ENCODE measurements around the gene DYNC2I2.
A peak's percentile ranks its signal among the peaks of the same experiment; 100 is the strongest.

DYNC2I2 gene

GRCh38 chr9:128688501-128689292 lies 32.0 kb upstream of the DYNC2I2 start, which contains the start of gene SET:
SET (plus strand) TSS chr9:128689222; CDS start chr9:128689583, 361 bp downstream.
- H3K4me2 ChIP-seq: peak within 1 kb of the TSS; percentile 83 to 100 (median 96)
- H3K4me3 ChIP-seq: peak within 1 kb of the TSS; percentile 77 to 99 (median 92)
- peaks cover 33 to 39% (median 38%) of the 10 kb centered on the region in 11 experiments for H4K20me1 ChIP-seq
- peak in 3 of 11 experiments; percentile 4 to 26 (median 6); a peak in 2 of 22 replicates for TF ChIP-seq Cebpa-rat (IDR thresholded peaks at IDR 0.05)
- peaks cover 25 to 38% (median 36%) of the 10 kb centered on the region in 11 experiments for H3K36me3 ChIP-seq
- peak within 1 kb of the TSS; percentile 88 to 99 (median 97) for H3K9ac ChIP-seq
- peaks cover 54 to 72% (median 63%) of the 10 kb centered on the region in 10 experiments for H3K4me1 ChIP-seq
- peak within 1 kb of the TSS; percentile 77 to 99 (median 97) for H3K27ac ChIP-seq
- H3K27me3 ChIP-seq: no peaks in the 10 kb centered on the region
- H3K9me3 ChIP-seq (replicated peaks in 1 of 11): no peaks in the 10 kb centered on the region; a peak in 1 of 22 replicates

- Histone ChIP-seq H3K4me2 (peak overlapping the region; percentile 83 to 100 (median 96); a peak in 21 of 22 replicates), H3K9ac (peak overlapping the region in 4 of 11 experiments; percentile 97 to 98 (median 98); a peak in 4 of 22 replicates), H4K20me1 (peaks cover 25 to 26% (median 26%) of the 10 kb centered on the region in 11 experiments), H3K4me3 (no peak overlapping the region), H3K4me1 (peaks cover 63 to 71% (median 69%) of the 10 kb centered on the region in 10 experiments), H3K27ac (peak overlapping the region in 9 of 11 experiments; percentile 87 to 99 (median 97); a peak in 14 of 22 replicates), H3K27me3 (no peaks in the 10 kb centered on the region), H3K9me3 (replicated peaks in 1 of 11) (no peaks in the 10 kb centered on the region; a peak in 1 of 22 replicates), H3K36me3 (peaks cover 13 to 25% (median 23%) of the 10 kb centered on the region in 11 experiments)
- no peak for TF ChIP-seq Cebpa-rat (IDR thresholded peaks at IDR 0.05)
Measured at GRCh38 chr9:128687453-128687852, 30.8 kb upstream of the DYNC2I2 start.

GRCh38 chr9:128685636-128686489 lies 29.2 kb upstream of the DYNC2I2 start:
- H3K9me3 ChIP-seq (replicated peaks in 1 of 11): no peaks in the 10 kb centered on the region; a peak in 1 of 22 replicates
- peaks cover 9 to 11% (median 10%) of the 10 kb centered on the region in 11 experiments for H4K20me1 ChIP-seq
- no peaks in the 10 kb centered on the region for H3K27me3 ChIP-seq
- H3K27ac ChIP-seq: peak overlapping the region; percentile 82 to 95 (median 92)
- peaks cover 0 to 15% (median 8%) of the 10 kb centered on the region in 11 experiments; a peak in 13 of 22 replicates for H3K36me3 ChIP-seq
- TF ChIP-seq Cebpa-rat (IDR thresholded peaks at IDR 0.05): no peak
- peak overlapping the region; percentile 92 to 100 (median 98) for H3K4me2 ChIP-seq
- H3K4me3 ChIP-seq: peak overlapping the region; percentile 74 to 94 (median 82)
- peak overlapping the region; percentile 80 to 94 (median 91) for H3K9ac ChIP-seq
- H3K4me1 ChIP-seq: peaks cover 59 to 67% (median 63%) of the 10 kb centered on the region in 10 experiments

- Histone ChIP-seq H3K27ac (peak overlapping the region; percentile 82 to 95 (median 92)), H3K9me3 (replicated peaks in 1 of 11) (no peaks in the 10 kb centered on the region), H4K20me1 (peaks cover 0 to 1% (median 0%) of the 10 kb centered on the region in 11 experiments; a peak in 2 of 22 replicates), H3K27me3 (no peaks in the 10 kb centered on the region), H3K9ac (peak overlapping the region; percentile 88 to 94 (median 91)), H3K4me2 (peak overlapping the region; percentile 92 to 100 (median 98)), H3K4me1 (peaks cover 57 to 71% (median 64%) of the 10 kb centered on the region in 10 experiments), H3K36me3 (peaks cover 0 to 7% (median 0%) of the 10 kb centered on the region in 11 experiments; a peak in 1 of 22 replicates), H3K4me3 (peak overlapping the region; percentile 74 to 94 (median 82))
- TF ChIP-seq Cebpa-rat (IDR thresholded peaks at IDR 0.05): no peak
Measured at GRCh38 chr9:128684325-128685199, 27.9 kb upstream of the DYNC2I2 start.

GRCh38 chr9:128684065-128684324 lies 27.3 kb upstream of the DYNC2I2 start:
- H3K4me2 ChIP-seq: peak overlapping the region; percentile 92 to 100 (median 98)
- no peaks in the 10 kb centered on the region for H3K9me3 ChIP-seq (replicated peaks in 1 of 11)
- no peak for TF ChIP-seq Cebpa-rat (IDR thresholded peaks at IDR 0.05)
- H3K4me1 ChIP-seq: peaks cover 57 to 71% (median 65%) of the 10 kb centered on the region in 10 experiments
- H3K4me3 ChIP-seq: peak overlapping the region; percentile 74 to 94 (median 82)
- H3K27me3 ChIP-seq: no peaks in the 10 kb centered on the region
- H3K9ac ChIP-seq: peak overlapping the region; percentile 88 to 94 (median 91)
- peaks cover 0 to 7% (median 0%) of the 10 kb centered on the region in 11 experiments; a peak in 3 of 22 replicates for H4K20me1 ChIP-seq
- peak overlapping the region; percentile 82 to 95 (median 92) for H3K27ac ChIP-seq
- peaks cover 0 to 7% (median 0%) of the 10 kb centered on the region in 11 experiments; a peak in 1 of 22 replicates for H3K36me3 ChIP-seq

GRCh38 chr9:128683340-128684064 lies 26.9 kb upstream of the DYNC2I2 start:
- H3K9ac ChIP-seq: peak overlapping the region; percentile 88 to 94 (median 91)
- H3K4me1 ChIP-seq: peaks cover 57 to 70% (median 63%) of the 10 kb centered on the region in 10 experiments
- peaks cover 0 to 7% (median 0%) of the 10 kb centered on the region in 11 experiments; a peak in 3 of 22 replicates for H4K20me1 ChIP-seq
- TF ChIP-seq Cebpa-rat (IDR thresholded peaks at IDR 0.05): no peak
- H3K4me2 ChIP-seq: peak overlapping the region; percentile 92 to 100 (median 98)
- peak overlapping the region; percentile 74 to 94 (median 82) for H3K4me3 ChIP-seq
- no peaks in the 10 kb centered on the region for H3K27me3 ChIP-seq
- H3K27ac ChIP-seq: peak overlapping the region; percentile 82 to 95 (median 92)
- H3K36me3 ChIP-seq: peaks cover 0 to 7% (median 0%) of the 10 kb centered on the region in 11 experiments; a peak in 1 of 22 replicates
- no peaks in the 10 kb centered on the region for H3K9me3 ChIP-seq (replicated peaks in 1 of 11)

- no peaks in the 10 kb centered on the region for H3K9me3 ChIP-seq (replicated peaks in 1 of 11)
- H3K36me3 ChIP-seq: peaks cover 0 to 38% (median 17%) of the 10 kb centered on the region in 11 experiments; a peak in 11 of 22 replicates
- no peak overlapping the region for H3K4me2 ChIP-seq
- no peak for TF ChIP-seq Cebpa-rat (IDR thresholded peaks at IDR 0.05)
- H3K4me3 ChIP-seq: no peak overlapping the region
- H3K27ac ChIP-seq: no peak overlapping the region
- peaks cover 10 to 22% (median 14%) of the 10 kb centered on the region in 10 experiments for H3K4me1 ChIP-seq
- H4K20me1 ChIP-seq: peaks cover 0 to 16% (median 0%) of the 10 kb centered on the region in 11 experiments; a peak in 5 of 22 replicates
- no peak overlapping the region for H3K9ac ChIP-seq
- H3K27me3 ChIP-seq: no peaks in the 10 kb centered on the region
Measured at GRCh38 chr9:128677794-128678193, 21.1 kb upstream of the DYNC2I2 start.
